ENCODE results near the gene GRB7. TPM values are rescaled to one million over a fixed set of nuclear protein-coding genes. Genes with fewer than 3 reads are reported as not detected.
"Not testable (repeated sequence)": the region's sequence is repeated elsewhere in the genome, so short reads cannot be mapped to it uniquely, and the experiment has no call there.

Gene GRB7
- total RNA-seq, 1 donor from 2014 or later: 2.2 TPM

DNA sequence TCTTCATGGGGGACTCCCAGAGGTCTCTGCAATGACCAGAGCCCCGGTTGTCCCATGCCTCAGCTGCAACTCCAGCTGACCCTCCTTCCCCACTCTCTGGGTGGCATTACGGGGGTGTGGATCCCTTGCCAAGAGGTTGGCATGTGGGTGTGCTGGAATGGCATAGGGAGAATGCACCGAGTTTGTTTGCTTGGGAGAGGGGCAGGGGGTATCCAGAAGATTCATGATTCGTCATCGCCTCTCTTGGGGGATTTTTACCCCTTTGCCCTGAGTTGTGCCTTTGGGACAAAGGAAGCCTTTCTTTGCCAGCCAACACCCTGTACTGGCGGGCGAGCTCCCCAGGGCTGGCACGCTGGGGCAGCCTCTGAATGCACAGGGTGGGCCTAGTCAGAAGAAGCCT is 31.4 kb upstream of the GRB7 start:
- intact Hi-C loops (cut with DNase I): no loop called here
- peak; percentile 3 for ATAC-seq (ENCODE audit: poor library complexity)
- no peak for DNase-seq

DNA sequence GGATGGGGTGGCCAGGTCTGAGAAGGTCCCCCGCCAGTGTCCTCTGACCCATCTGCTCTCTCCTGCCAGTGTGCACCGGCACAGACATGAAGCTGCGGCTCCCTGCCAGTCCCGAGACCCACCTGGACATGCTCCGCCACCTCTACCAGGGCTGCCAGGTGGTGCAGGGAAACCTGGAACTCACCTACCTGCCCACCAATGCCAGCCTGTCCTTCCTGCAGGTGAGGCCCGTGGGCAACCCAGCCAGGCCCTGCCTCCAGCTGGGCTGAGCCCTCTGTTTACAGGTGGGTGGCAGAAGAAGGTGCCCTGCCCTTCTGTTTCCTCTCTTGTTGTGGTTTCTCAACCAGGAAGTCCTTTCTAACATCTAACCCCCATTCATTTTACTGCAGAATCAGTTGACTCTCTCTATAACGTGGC is 30.8 kb upstream of the GRB7 start:
- ATAC-seq (ENCODE audit: poor library complexity) (no peak), DNase-seq (no peak)

DNA sequence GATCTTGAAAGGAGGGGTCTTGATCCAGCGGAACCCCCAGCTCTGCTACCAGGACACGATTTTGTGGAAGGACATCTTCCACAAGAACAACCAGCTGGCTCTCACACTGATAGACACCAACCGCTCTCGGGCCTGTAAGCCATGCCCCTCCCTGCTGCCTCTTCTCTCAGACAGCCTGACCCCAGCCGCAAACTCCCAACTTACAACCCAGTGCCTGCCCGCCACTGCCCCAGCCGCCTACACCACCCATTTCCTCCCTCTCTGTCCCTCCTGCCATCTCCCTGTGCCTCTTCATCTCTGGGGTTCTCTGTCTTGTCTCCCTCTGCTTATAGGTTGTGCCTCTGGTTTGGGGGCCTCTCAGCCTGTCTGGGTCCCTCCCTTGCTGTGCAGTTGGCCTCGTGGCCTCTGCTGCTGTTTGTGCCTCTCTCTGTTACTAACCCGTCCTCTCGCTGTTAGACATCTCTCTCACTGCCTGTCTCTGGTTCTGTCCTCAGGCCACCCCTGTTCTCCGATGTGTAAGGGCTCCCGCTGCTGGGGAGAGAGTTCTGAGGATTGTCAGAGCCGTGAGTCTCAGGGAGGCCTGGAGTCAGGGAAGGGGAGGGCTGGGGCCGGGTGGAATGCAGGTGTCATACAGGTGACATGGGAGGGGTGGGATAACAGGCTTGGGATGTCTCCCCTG is 28.3 kb upstream of the GRB7 start:
- intact Hi-C loops (cut with DNase I): no loop called here
- ATAC-seq (ENCODE audit: poor library complexity): no peak
- no peak for DNase-seq

More for the DNA sequence above, 30.8 kb upstream of the GRB7 start:
- intact Hi-C loops (cut with DNase I): no loop called here

GRCh38 chr17:39709998-39710964 is 27.5 kb upstream of the GRB7 start:
- ATAC-seq (ENCODE audit: poor library complexity) (no peak), DNase-seq (no peak)
- intact Hi-C loops (cut with DNase I): no loop called here

DNA sequence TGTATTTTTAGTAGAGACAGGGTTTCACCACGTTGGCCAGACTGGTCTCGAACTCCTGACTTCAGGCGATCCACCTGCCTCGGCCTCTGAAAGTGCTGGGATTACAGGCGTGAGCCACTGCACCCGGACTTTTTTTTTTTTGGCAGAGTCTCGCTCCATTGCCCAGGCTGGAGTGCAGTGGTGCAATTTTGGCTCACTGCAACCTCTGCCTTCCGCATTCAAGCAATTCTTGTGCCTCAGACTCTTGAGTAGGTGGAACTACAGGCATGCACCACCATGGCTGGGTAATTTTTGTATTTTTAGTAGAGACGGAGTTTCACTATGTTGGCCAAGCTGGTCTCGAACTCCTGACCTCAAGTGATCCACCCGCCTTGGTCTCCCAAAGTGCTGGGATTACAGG is 26.7 kb upstream of the GRB7 start:
- ATAC-seq (ENCODE audit: poor library complexity); intact Hi-C loops (cut with DNase I); DNase-seq: not testable (repeated sequence)

GRCh38 chr17:39711851-39712250 is 25.9 kb upstream of the GRB7 start:
- DNase-seq: no peak
- ATAC-seq (ENCODE audit: poor library complexity): no peak
- intact Hi-C loops (cut with DNase I): no loop called here

GRCh38 chr17:39714234-39714633 is 23.5 kb upstream of the GRB7 start:
- ATAC-seq (ENCODE audit: poor library complexity): no peak
- intact Hi-C loops (cut with DNase I): no loop called here
- no peak for DNase-seq

GRCh38 chr17:39715375-39716072 is 22.2 kb upstream of the GRB7 start:
- ATAC-seq (ENCODE audit: poor library complexity) (peak; percentile 6), DNase-seq (no peak)
- intact Hi-C loops (cut with DNase I): no loop called here

DNA sequence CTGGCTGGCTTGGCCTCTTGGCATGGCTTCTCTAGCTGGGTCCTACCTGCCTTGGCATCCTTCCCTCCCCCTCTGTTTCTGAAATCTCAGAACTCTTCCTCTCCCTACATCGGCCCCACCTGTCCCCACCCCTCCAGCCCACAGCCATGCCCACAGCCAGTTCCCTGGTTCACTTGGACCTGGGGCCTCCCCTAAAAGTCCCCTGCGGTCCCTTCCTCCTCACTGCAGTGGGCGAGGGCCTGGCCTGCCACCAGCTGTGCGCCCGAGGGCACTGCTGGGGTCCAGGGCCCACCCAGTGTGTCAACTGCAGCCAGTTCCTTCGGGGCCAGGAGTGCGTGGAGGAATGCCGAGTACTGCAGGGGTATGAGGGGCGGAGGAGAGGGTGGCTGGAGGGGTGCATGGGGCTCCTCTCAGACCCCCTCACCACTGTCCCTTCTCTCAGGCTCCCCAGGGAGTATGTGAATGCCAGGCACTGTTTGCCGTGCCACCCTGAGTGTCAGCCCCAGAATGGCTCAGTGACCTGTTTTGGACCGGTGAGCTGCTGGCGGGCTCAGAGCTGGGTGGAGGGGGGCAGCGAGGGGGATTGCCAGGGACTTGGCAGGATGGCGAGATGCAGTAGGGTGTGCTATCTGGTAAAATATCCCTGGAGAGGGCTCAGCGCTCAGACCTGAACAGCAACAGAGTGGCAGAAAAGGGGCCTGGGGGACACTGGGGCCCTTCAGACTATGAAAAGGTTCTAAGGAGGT is 21.5 kb upstream of the GRB7 start:
- ATAC-seq (ENCODE audit: poor library complexity) (peak; percentile 82), DNase-seq (no peak)
- intact Hi-C loops (cut with DNase I): no loop called here

DNA sequence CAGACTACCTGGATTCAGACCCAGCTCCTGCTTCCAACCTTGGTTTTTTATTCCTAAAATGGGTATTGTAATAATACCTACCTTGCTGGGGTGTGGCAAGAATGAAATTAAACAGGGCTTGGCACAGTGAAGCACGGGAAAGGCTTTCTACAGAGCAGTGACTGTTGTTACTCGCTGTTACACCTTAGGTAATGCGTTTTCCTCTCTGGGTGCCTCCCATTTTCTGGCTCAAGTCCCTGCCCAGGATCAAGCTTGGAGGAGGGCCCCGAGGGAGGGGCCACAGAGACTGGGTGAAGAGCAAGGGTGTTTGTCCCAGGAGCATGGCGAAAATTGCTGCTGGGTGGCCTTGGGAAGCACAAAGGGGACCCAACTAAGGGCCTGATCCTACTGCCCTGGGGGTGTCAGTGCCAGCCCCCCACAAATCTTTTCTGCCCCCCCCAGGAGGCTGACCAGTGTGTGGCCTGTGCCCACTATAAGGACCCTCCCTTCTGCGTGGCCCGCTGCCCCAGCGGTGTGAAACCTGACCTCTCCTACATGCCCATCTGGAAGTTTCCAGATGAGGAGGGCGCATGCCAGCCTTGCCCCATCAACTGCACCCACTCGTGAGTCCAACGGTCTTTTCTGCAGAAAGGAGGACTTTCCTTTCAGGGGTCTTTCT is 20.7 kb upstream of the GRB7 start:
- DNase-seq (no peak), ATAC-seq (ENCODE audit: poor library complexity) (peak; percentile 73)
- intact Hi-C loops (cut with DNase I): no loop called here

- DNase-seq (no peak), ATAC-seq (ENCODE audit: poor library complexity) (peak; percentile 26)
- intact Hi-C loops (cut with DNase I): no loop called here
These were observed 20.1 kb upstream of the GRB7 start for GRCh38 chr17:39717660-39718059.

DNA sequence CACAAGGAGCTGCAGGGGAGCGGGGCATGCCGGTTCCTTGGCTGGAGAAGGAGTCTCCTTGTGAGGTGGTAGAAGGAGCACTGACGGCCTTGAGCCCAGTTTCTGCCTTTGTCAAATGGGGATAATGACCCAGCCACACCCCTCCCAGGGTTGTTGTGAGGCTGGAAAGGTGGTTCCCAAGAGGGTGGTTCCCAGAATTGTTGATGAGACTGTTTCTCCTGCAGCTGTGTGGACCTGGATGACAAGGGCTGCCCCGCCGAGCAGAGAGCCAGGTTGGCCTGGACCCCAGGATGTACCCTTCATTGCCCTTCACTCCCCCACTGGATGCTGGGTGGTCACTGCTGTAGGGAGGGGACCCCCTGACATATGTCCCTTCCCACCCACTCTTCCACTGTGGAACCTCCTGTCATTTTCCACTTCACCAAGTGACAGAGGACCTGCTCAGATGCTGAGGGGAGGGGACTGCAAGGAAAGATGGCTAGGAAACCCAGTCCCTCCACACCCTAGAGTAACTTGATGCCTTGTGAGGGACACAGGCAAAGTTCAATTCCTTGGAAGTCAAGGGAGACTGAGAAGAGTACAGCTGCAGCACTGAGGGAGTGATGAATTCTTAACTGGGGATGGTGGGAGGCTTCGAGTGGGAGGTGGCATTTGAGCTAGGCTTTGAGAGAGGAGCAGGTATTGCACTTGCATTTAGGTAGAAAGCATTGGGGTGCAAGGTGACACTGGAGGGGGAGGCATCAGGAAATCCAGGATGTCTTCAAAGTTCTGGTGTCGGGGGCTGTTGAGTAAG is 18.0 kb upstream of the GRB7 start:
- ATAC-seq (ENCODE audit: poor library complexity): no peak
- intact Hi-C loops (cut with DNase I): no loop called here
- no peak for DNase-seq

GRCh38 chr17:39722104-39722503 is 15.6 kb upstream of the GRB7 start:
- ATAC-seq (ENCODE audit: poor library complexity) (no peak), DNase-seq (no peak)
- intact Hi-C loops (cut with DNase I): no loop called here

DNA sequence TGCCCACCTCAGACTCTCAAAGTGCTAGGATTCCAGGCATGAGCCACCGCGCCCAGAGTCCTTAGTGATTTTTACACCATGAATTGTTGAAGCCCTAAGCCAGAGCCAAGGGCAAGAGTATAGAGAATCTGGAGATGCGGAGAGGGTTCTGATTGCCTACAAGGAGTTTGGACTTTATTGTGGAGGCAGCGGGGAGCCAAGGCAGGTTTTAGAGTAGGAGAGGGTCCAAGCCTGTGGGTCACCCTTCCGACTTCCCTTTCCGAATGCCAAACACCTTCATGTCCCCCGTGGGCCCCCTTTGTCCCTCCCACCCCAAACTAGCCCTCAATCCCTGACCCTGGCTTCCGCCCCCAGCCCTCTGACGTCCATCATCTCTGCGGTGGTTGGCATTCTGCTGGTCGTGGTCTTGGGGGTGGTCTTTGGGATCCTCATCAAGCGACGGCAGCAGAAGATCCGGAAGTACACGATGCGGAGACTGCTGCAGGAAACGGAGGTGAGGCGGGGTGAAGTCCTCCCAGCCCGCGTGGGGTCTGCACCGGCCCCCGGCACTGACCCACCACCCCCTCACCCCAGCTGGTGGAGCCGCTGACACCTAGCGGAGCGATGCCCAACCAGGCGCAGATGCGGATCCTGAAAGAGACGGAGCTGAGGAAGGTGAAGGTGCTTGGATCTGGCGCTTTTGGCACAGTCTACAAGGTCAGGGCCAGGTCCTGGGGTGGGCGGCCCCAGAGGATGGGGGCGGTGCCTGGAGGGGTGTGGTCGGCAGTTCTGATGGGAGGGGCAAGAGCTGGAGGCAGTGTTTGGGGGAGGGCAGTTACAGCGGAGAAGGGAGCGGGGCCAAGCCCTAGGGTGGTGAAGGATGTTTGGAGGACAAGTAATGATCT is 14.5 kb upstream of the GRB7 start:
- DNase-seq (no peak), ATAC-seq (ENCODE audit: poor library complexity) (no peak)
- intact Hi-C loops (cut with DNase I): no loop called here

GRCh38 chr17:39724731-39725130 is 13.0 kb upstream of the GRB7 start:
- no peak for ATAC-seq (ENCODE audit: poor library complexity)
- intact Hi-C loops (cut with DNase I): no loop called here
- peak; percentile 37 for DNase-seq

DNA sequence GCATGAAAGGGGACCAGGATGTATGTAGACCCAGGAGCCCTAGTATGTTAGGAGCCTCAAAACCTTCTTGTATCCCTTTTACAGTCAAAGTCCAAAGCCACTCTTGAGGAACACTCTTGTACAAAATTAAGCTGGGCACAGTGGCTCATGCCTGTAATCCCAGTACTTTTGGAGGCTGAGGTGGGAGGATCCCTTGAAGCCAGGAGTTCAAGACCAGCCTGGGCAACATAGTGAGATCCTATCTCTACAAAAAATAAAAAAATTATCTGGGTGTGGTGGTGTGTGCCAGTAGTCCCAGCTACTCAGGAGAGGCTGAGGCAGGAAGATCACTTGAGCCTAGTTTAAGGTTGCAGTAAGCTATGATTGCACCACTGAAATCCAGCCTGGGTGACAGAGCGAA is 11.8 kb upstream of the GRB7 start:
- DNase-seq; intact Hi-C loops (cut with DNase I); ATAC-seq (ENCODE audit: poor library complexity): not testable (repeated sequence)

DNA sequence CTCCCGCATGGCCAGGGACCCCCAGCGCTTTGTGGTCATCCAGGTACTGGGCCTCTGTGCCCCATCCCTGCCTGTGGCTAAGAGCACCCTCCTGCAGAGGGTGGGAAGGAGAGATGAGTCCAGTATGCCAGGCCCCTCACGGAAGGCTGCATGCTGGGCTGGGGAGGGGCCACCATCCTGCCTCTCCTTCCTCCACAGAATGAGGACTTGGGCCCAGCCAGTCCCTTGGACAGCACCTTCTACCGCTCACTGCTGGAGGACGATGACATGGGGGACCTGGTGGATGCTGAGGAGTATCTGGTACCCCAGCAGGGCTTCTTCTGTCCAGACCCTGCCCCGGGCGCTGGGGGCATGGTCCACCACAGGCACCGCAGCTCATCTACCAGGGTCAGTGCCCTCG is 11.1 kb upstream of the GRB7 start:
- ATAC-seq (ENCODE audit: poor library complexity) (no peak), DNase-seq (no peak)
- intact Hi-C loops (cut with DNase I): no loop called here
